ENCODE measurements around the gene KIF1B.

Gene KIF1B

DNA sequence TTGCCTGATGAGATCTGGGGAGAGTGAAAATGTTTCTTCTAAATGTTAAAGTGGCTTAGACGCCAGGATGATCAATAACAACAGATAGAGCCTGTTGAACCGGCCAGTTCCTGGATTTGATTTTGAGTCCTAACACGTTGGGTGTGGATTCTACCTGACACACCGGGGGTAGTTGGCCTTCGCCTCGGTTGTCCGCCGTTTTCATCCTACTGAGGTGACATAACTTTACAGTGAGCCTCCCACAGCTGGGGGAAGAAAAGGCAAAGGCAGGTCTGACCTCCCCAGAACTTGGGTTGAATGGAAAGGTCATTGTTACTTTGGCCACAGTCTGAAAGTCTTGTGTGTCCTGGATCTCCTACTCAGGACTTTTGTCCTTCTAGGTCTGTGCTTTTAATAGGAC lies 189.6 kb downstream of the KIF1B start:
- POLR2A ChIA-PET: interaction anchor here (0.5 to 2.2 kb wide), 3 partner anchors 20 to 444 kb away, joined by 3 to 10 read pairs (median 5); partner anchors contain the start of gene CENPS
- Histone ChIP-seq H3K36me3 (ENCODE audit: control insufficient read depth in 2 of 2, insufficient read depth in 1 of 2, low read length in 2 of 2) (peaks cover 24 to 49% of the 10 kb centered on the region in 2 experiments), H3K9me3 (ENCODE audit: control insufficient read depth, insufficient read depth, low read depth, low read length) (no peaks in the 10 kb centered on the region), H3K4me1 (ENCODE audit: control insufficient read depth, insufficient read depth, low read length) (peaks cover 2% of the 10 kb centered on the region; the same call in 1 of the 2 replicates), H3K27ac (ENCODE audit: extremely low read depth, low read depth, low read length) (no peak overlapping the region), H3K4me3 (ENCODE audit: low read depth, low read length) (peak overlapping the region; percentile 62)
- CTCF ChIA-PET: interaction anchor here (0.7 to 1.6 kb wide), 4 partner anchors 23 to 190 kb away, joined by 3 to 10 read pairs (median 4); partner anchors contain the start of gene CENPS
- TF ChIP-seq ZNF335 (tag by site-specific recombination; conservative IDR thresholded peaks at IDR 0.05): peak; percentile 35
- TF ChIP-seq, protein P1, sequence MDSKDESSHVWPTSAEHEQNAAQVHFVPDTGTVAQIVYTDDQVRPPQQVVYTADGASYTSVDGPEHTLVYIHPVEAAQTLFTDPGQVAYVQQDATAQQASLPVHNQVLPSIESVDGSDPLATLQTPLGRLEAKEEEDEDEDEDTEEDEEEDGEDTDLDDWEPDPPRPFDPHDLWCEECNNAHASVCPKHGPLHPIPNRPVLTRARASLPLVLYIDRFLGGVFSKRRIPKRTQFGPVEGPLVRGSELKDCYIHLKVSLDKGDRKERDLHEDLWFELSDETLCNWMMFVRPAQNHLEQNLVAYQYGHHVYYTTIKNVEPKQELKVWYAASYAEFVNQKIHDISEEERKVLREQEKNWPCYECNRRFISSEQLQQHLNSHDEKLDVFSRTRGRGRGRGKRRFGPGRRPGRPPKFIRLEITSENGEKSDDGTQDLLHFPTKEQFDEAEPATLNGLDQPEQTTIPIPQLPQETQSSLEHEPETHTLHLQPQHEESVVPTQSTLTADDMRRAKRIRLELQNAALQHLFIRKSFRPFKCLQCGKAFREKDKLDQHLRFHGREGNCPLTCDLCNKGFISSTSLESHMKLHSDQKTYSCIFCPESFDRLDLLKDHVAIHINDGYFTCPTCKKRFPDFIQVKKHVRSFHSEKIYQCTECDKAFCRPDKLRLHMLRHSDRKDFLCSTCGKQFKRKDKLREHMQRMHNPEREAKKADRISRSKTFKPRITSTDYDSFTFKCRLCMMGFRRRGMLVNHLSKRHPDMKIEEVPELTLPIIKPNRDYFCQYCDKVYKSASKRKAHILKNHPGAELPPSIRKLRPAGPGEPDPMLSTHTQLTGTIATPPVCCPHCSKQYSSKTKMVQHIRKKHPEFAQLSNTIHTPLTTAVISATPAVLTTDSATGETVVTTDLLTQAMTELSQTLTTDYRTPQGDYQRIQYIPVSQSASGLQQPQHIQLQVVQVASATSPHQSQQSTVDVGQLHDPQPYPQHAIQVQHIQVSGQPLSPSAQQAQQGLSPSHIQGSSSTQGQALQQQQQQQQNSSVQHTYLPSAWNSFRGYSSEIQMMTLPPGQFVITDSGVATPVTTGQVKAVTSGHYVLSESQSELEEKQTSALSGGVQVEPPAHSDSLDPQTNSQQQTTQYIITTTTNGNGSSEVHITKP (tag by site-specific recombination; IDR thresholded peaks at IDR 0.05): no peak
- TF ChIP-seq ZIC2 (tag by site-specific recombination; IDR thresholded peaks at IDR 0.05): no peak
- TF ChIP-seq ZNF292 (tag by site-specific recombination; IDR thresholded peaks at IDR 0.05; ENCODE audit: borderline replicate concordance, low read depth): no peak
- TF ChIP-seq, protein P2, sequence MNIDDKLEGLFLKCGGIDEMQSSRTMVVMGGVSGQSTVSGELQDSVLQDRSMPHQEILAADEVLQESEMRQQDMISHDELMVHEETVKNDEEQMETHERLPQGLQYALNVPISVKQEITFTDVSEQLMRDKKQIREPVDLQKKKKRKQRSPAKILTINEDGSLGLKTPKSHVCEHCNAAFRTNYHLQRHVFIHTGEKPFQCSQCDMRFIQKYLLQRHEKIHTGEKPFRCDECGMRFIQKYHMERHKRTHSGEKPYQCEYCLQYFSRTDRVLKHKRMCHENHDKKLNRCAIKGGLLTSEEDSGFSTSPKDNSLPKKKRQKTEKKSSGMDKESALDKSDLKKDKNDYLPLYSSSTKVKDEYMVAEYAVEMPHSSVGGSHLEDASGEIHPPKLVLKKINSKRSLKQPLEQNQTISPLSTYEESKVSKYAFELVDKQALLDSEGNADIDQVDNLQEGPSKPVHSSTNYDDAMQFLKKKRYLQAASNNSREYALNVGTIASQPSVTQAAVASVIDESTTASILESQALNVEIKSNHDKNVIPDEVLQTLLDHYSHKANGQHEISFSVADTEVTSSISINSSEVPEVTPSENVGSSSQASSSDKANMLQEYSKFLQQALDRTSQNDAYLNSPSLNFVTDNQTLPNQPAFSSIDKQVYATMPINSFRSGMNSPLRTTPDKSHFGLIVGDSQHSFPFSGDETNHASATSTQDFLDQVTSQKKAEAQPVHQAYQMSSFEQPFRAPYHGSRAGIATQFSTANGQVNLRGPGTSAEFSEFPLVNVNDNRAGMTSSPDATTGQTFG (tag by site-specific recombination; IDR thresholded peaks at IDR 0.05; ENCODE audit: borderline replicate concordance): no peak
- 0 out of 2 replicates have a peak, but pooled peaks have one; percentile 20 for TF ChIP-seq SCRT2 (tag by site-specific recombination; IDR thresholded peaks at IDR 0.05)
- TF ChIP-seq, protein P3, sequence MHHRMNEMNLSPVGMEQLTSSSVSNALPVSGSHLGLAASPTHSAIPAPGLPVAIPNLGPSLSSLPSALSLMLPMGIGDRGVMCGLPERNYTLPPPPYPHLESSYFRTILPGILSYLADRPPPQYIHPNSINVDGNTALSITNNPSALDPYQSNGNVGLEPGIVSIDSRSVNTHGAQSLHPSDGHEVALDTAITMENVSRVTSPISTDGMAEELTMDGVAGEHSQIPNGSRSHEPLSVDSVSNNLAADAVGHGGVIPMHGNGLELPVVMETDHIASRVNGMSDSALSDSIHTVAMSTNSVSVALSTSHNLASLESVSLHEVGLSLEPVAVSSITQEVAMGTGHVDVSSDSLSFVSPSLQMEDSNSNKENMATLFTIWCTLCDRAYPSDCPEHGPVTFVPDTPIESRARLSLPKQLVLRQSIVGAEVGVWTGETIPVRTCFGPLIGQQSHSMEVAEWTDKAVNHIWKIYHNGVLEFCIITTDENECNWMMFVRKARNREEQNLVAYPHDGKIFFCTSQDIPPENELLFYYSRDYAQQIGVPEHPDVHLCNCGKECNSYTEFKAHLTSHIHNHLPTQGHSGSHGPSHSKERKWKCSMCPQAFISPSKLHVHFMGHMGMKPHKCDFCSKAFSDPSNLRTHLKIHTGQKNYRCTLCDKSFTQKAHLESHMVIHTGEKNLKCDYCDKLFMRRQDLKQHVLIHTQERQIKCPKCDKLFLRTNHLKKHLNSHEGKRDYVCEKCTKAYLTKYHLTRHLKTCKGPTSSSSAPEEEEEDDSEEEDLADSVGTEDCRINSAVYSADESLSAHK (tag by site-specific recombination; IDR thresholded peaks at IDR 0.05): no peak
- TF ChIP-seq ZNF776 (tag by site-specific recombination; IDR thresholded peaks at IDR 0.05; ENCODE audit: borderline replicate concordance): no peak
- TF ChIP-seq, protein P4, sequence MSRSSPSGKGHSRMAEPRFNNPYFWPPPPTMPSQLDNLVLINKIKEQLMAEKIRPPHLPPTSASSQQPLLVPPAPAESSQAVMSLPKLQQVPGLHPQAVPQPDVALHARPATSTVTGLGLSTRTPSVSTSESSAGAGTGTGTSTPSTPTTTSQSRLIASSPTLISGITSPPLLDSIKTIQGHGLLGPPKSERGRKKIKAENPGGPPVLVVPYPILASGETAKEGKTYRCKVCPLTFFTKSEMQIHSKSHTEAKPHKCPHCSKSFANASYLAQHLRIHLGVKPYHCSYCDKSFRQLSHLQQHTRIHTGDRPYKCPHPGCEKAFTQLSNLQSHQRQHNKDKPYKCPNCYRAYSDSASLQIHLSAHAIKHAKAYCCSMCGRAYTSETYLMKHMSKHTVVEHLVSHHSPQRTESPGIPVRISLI (tag by site-specific recombination; IDR thresholded peaks at IDR 0.05): no peak
- TF ChIP-seq ZNF354C (tag by site-specific recombination; IDR thresholded peaks at IDR 0.05; ENCODE audit: borderline replicate concordance, low read depth): no peak
- no peak for TF ChIP-seq ZNF654 (tag by site-specific recombination; IDR thresholded peaks at IDR 0.05; ENCODE audit: low read depth)
- no peak for TF ChIP-seq ZNF140 (tag by site-specific recombination; IDR thresholded peaks at IDR 0.05)

DNA sequence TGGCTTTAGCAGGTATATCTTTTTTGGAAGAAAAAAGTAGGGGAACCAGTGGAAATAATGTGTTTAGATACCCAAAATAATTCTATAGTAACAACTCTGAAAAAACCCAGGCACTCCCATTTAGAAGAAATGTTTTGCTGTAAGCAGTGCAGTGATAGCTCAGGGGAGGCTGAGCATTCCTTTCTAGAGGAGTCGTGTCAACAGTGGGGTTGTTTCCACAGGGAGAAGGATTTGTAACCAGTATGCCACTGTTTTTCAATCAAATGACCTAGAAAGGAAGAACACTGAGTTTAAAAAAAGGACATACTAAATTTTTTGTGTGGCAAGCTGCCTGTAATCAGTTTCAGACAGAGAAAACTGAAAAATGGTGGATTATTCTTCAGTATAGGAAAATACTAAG lies 190.9 kb downstream of the KIF1B start:
- Histone ChIP-seq H3K9me3 (ENCODE audit: control insufficient read depth, insufficient read depth, low read depth, low read length) (no peaks in the 10 kb centered on the region), H3K4me3 (ENCODE audit: low read depth, low read length) (no peak overlapping the region), H3K27ac (ENCODE audit: extremely low read depth, low read depth, low read length) (no peak overlapping the region), H3K4me1 (ENCODE audit: control insufficient read depth, insufficient read depth, low read length) (peaks cover 2% of the 10 kb centered on the region; the same call in 1 of the 2 replicates), H3K36me3 (ENCODE audit: control insufficient read depth in 2 of 2, insufficient read depth in 1 of 2, low read length in 2 of 2) (peaks cover 36 to 62% of the 10 kb centered on the region in 2 experiments)
- TF ChIP-seq ZNF610 (tag by site-specific recombination; IDR thresholded peaks at IDR 0.05; ENCODE audit: borderline replicate concordance): no peak
- TF ChIP-seq, protein P5, sequence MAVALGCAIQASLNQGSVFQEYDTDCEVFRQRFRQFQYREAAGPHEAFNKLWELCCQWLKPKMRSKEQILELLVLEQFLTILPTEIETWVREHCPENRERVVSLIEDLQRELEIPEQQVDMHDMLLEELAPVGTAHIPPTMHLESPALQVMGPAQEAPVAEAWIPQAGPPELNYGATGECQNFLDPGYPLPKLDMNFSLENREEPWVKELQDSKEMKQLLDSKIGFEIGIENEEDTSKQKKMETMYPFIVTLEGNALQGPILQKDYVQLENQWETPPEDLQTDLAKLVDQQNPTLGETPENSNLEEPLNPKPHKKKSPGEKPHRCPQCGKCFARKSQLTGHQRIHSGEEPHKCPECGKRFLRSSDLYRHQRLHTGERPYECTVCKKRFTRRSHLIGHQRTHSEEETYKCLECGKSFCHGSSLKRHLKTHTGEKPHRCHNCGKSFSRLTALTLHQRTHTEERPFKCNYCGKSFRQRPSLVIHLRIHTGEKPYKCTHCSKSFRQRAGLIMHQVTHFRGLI (tag by site-specific recombination; IDR thresholded peaks at IDR 0.05): no peak
- TF ChIP-seq GLIS1 (tag by site-specific recombination; IDR thresholded peaks at IDR 0.05): 0 out of 2 replicates have a peak, but pooled peaks have one; percentile 9
- CTCF ChIA-PET: interaction anchor here (0.6 to 1.2 kb wide), 3 partner anchors 30 to 474 kb away, joined by 3 to 4 read pairs (median 3); no protein-coding TSS in a partner anchor
- POLR2A ChIA-PET: no interaction called here
